Neural crest cell (in vitro differentiated cells): ENCODE results near the gene TNPO3. TPM values are rescaled to one million over a fixed set of nuclear protein-coding genes. Genes with fewer than 3 reads are reported as not detected.

Source experiments
- DNase-seq: peaks from one replicate; pipeline ENCODE4 v3.0.0; 2021; ENCODE audit warnings: low read depth, mixed read lengths, low spot score
- H3K27ac Mint-ChIP-seq: one replicate; pipeline ENCODE4 v1.8.0; 2021; ENCODE audit warnings: mild to moderate bottlenecking, mixed read lengths; ENCODE audit not compliant: unreplicated experiment
- H3K27me3 Mint-ChIP-seq: 2 replicates; pipeline ENCODE4 v1.8.0; 2021; ENCODE audit warnings: low read depth, mild to moderate bottlenecking, mixed read lengths
- H3K36me3 Mint-ChIP-seq: 2 replicates; pipeline ENCODE4 v1.8.0; 2021; ENCODE audit warnings: low read depth, mild to moderate bottlenecking, mixed read lengths
- H3K4me1 Mint-ChIP-seq: 2 replicates; pipeline ENCODE4 v1.8.0; 2021; ENCODE audit warnings: mixed read lengths
- H3K4me3 Mint-ChIP-seq: one replicate; pipeline ENCODE4 v1.8.0; 2021; ENCODE audit warnings: mild to moderate bottlenecking, mixed read lengths
- H3K9me3 Mint-ChIP-seq: 2 replicates; pipeline ENCODE4 v1.8.0; 2021; ENCODE audit warnings: mixed read lengths
- CTCF ChIP-seq: fragments of 200-600 bp; sonication (generic); conservative IDR thresholded peaks from 2 replicates; pipeline ENCODE4 v1.5.0; 2021; ENCODE audit warnings: antibody characterized with exemption, mild to moderate bottlenecking
- total RNA-seq: library from RNA; stranded (reverse); gene quantifications from 2 replicates; pipeline ENCODE4 v1.2.1, GENCODE V29; 2021

The TNPO3 gene
- total RNA-seq, 1 donor from 2014 or later, result 67.5 TPM

- Mint-ChIP-seq H3K27me3 (peaks cover 7% of the 10 kb centered on the region), H3K4me3 (no peak overlapping the region), H3K36me3 (peaks cover 4% of the 10 kb centered on the region), H3K27ac (no peak overlapping the region), H3K4me1 (no peaks in the 10 kb centered on the region), H3K9me3 (no peaks in the 10 kb centered on the region)
- no peak for DNase-seq
- TF ChIP-seq CTCF, result no peak
Observed at GRCh38 chr7:128948976-128949760, 105.7 kb downstream of the TNPO3 start.

- no peak overlapping the region for H3K4me3 Mint-ChIP-seq
- no peak for TF ChIP-seq CTCF
- peaks cover 4% of the 10 kb centered on the region for H3K36me3 Mint-ChIP-seq
- H3K27ac Mint-ChIP-seq, result no peak overlapping the region
- H3K4me1 Mint-ChIP-seq, result no peaks in the 10 kb centered on the region
- peaks cover 7% of the 10 kb centered on the region for H3K27me3 Mint-ChIP-seq
- H3K9me3 Mint-ChIP-seq, result no peaks in the 10 kb centered on the region
- DNase-seq, result no peak
Observed at GRCh38 chr7:128948312-128948973, 106.5 kb downstream of the TNPO3 start.

GRCh38 chr7:128947854-128948253 is 107.1 kb downstream of the TNPO3 start:
- TF ChIP-seq CTCF, result no peak
- Mint-ChIP-seq H3K27ac (no peak overlapping the region), H3K4me3 (no peak overlapping the region), H3K36me3 (peaks cover 4% of the 10 kb centered on the region), H3K4me1 (no peaks in the 10 kb centered on the region), H3K27me3 (peaks cover 7% of the 10 kb centered on the region), H3K9me3 (no peaks in the 10 kb centered on the region)
- DNase-seq, result no peak

GRCh38 chr7:128946936-128947830 is 107.7 kb downstream of the TNPO3 start:
- no peak for DNase-seq
- Mint-ChIP-seq H3K36me3 (no peaks in the 10 kb centered on the region), H3K4me1 (no peaks in the 10 kb centered on the region), H3K9me3 (no peaks in the 10 kb centered on the region), H3K27me3 (peaks cover 7% of the 10 kb centered on the region), H3K27ac (no peak overlapping the region), H3K4me3 (no peak overlapping the region)
- TF ChIP-seq CTCF, result peak; percentile 27

GRCh38 chr7:128945668-128946366 is 109.1 kb downstream of the TNPO3 start:
- TF ChIP-seq CTCF, result no peak
- peaks cover 16% of the 10 kb centered on the region for H3K27me3 Mint-ChIP-seq
- no peak overlapping the region for H3K4me3 Mint-ChIP-seq
- no peak overlapping the region for H3K27ac Mint-ChIP-seq
- H3K36me3 Mint-ChIP-seq, result no peaks in the 10 kb centered on the region
- no peak for DNase-seq
- no peaks in the 10 kb centered on the region for H3K9me3 Mint-ChIP-seq
- no peaks in the 10 kb centered on the region for H3K4me1 Mint-ChIP-seq
